Measurements from ENCODE around the gene EPC1. TPM values are rescaled to one million over a fixed set of nuclear protein-coding genes. Genes with fewer than 3 reads are reported as not detected.

The EPC1 gene
- total RNA-seq, 2 donors from 2014 or later, result 31.9 to 39.2 TPM

GRCh38 chr10:32265756-32266155 lies 81.2 kb downstream of the EPC1 start:
- 53 to 55% methylated on average over 2 of the region's 2 CpGs for WGBS, 2 donors
- no peak for ATAC-seq
- no peak overlapping the region for H3K27ac ChIP-seq
- intact Hi-C loops (cut with DNase I), result loop anchor here (10.0 kb wide), 1 partner anchor 59 kb away; no protein-coding TSS in a partner anchor
- no peak for DNase-seq
- TF ChIP-seq POLR2A (IDR thresholded peaks at IDR 0.05), result no peak
- H3K4me3 ChIP-seq, result no peak overlapping the region
- H3K36me3 ChIP-seq (replicated peaks in 1 of 2; ENCODE audit: insufficient read depth in 1 of 2, low read depth in 2 of 2), result peaks cover 0 to 6% of the 10 kb centered on the region in 2 donors
- no peaks in the 10 kb centered on the region for H3K27me3 ChIP-seq
- H3K9me3 ChIP-seq, result no peaks in the 10 kb centered on the region
- no peaks in the 10 kb centered on the region for H3K4me1 ChIP-seq

- Histone ChIP-seq H3K27ac (no peak overlapping the region), H3K4me1 (no peaks in the 10 kb centered on the region), H3K4me3 (no peak overlapping the region), H3K27me3 (no peaks in the 10 kb centered on the region), H3K36me3 (replicated peaks in 1 of 2; ENCODE audit: insufficient read depth in 1 of 2, low read depth in 2 of 2) (peaks cover 0 to 1% of the 10 kb centered on the region in 2 donors), H3K9me3 (no peaks in the 10 kb centered on the region)
- 79 to 80% methylated on average over 1 of the region's 1 CpG for WGBS, 2 donors
- no peak for TF ChIP-seq CTCF (IDR thresholded peaks at IDR 0.05)
- no peak for TF ChIP-seq POLR2A (IDR thresholded peaks at IDR 0.05)
- intact Hi-C loops (cut with DNase I), result loop anchor here (10.0 kb wide), 1 partner anchor 62 kb away; no protein-coding TSS in a partner anchor
- DNase-seq, result no peak
- no peak for ATAC-seq
Observed at GRCh38 chr10:32263300-32263699, 83.7 kb downstream of the EPC1 start.

GRCh38 chr10:32259551-32259950 lies 87.4 kb downstream of the EPC1 start:
- H3K36me3 ChIP-seq (replicated peaks in 1 of 2; ENCODE audit: insufficient read depth in 1 of 2, low read depth in 2 of 2), result no peaks in the 10 kb centered on the region
- H3K4me1 ChIP-seq, result no peaks in the 10 kb centered on the region
- WGBS, 2 donors, result 93 to 97% methylated on average over 4 of the region's 4 CpGs
- DNase-seq (no peak), ATAC-seq (no peak)
- H3K27me3 ChIP-seq, result no peaks in the 10 kb centered on the region
- TF ChIP-seq CTCF (IDR thresholded peaks at IDR 0.05) (no peak), POLR2A (IDR thresholded peaks at IDR 0.05) (no peak)
- no peaks in the 10 kb centered on the region for H3K9me3 ChIP-seq
- no peak overlapping the region for H3K27ac ChIP-seq
- intact Hi-C loops (cut with DNase I), result no loop called here
- H3K4me3 ChIP-seq, result no peak overlapping the region

GRCh38 chr10:32256613-32257437 lies 90.1 kb downstream of the EPC1 start:
- 22 to 27% methylated on average over 12 of the region's 12 CpGs for WGBS, 2 donors
- Histone ChIP-seq H3K4me3 (no peak overlapping the region), H3K9me3 (no peaks in the 10 kb centered on the region), H3K27ac (no peak overlapping the region), H3K4me1 (no peaks in the 10 kb centered on the region), H3K36me3 (replicated peaks in 1 of 2; ENCODE audit: insufficient read depth in 1 of 2, low read depth in 2 of 2) (no peaks in the 10 kb centered on the region), H3K27me3 (no peaks in the 10 kb centered on the region)
- no peak for TF ChIP-seq POLR2A (IDR thresholded peaks at IDR 0.05)
- TF ChIP-seq CTCF (IDR thresholded peaks at IDR 0.05), result peak; percentile 72 to 89 (median 83)
- intact Hi-C loops (cut with DNase I), result no loop called here
- peak; percentile 53 to 72 (median 62) for DNase-seq
- peak; percentile 86 for ATAC-seq

GRCh38 chr10:32253821-32254220 lies 93.1 kb downstream of the EPC1 start:
- H3K27ac ChIP-seq, result no peak overlapping the region
- DNase-seq, result no peak
- H3K4me1 ChIP-seq, result no peaks in the 10 kb centered on the region
- intact Hi-C loops (cut with DNase I), result no loop called here
- 77 to 83% methylated on average over 1 to 2 of the region's 2 CpGs for WGBS, 2 donors
- no peaks in the 10 kb centered on the region for H3K27me3 ChIP-seq
- H3K4me3 ChIP-seq, result no peak overlapping the region
- H3K36me3 ChIP-seq (replicated peaks in 1 of 2; ENCODE audit: insufficient read depth in 1 of 2, low read depth in 2 of 2), result no peaks in the 10 kb centered on the region
- TF ChIP-seq POLR2A (IDR thresholded peaks at IDR 0.05), result no peak
- no peak for TF ChIP-seq CTCF (IDR thresholded peaks at IDR 0.05)
- no peak for ATAC-seq
- no peaks in the 10 kb centered on the region for H3K9me3 ChIP-seq

Data from body of pancreas (tissue), 4 donors.